B cell (primary cell): ENCODE measurements around the gene TBC1D10A. TPM values are rescaled to one million over a fixed set of nuclear protein-coding genes. Genes with fewer than 3 reads are reported as not detected.

ENCODE experiments used
- ATAC-seq: fragments of 200-7000 bp; cut with Tn5 transposase; one replicate; pipeline ENCODE4 v1.10.0; 2021; ENCODE audit warnings: low read depth, mild to moderate bottlenecking, moderate number of reproducible peaks, moderate library complexity
- CTCF ChIA-PET: fragments of 350-600 bp; sonication (Branson Sonifier 250); formaldehyde crosslinking; loops from one replicate; lab custom pipeline; 2021; ENCODE audit warnings: antibody characterized with exemption, inconsistent platforms; lab: Charles Lee
- POLR2A ChIA-PET: fragments of 350-600 bp; sonication (Branson Sonifier 250); formaldehyde crosslinking; loops from one replicate; lab custom pipeline; 2021; ENCODE audit warnings: antibody characterized with exemption; lab: Charles Lee
- DNase-seq: peaks from one replicate; pipeline ENCODE4 v3.0.0; 2013
- H2AFZ ChIP-seq: 2 replicates; pipeline ENCODE4 v1.6.1; 2012; ENCODE audit warnings: mild to moderate bottlenecking, low read depth, low read length; ENCODE audit not compliant: insufficient read depth, poor library complexity, severe bottlenecking
- H3K27ac ChIP-seq, 2 donors: 1 replicate in 1 of 2; 2 replicates in 1 of 2; pipeline ENCODE4 v1.5.1; 2012 to 2013; ENCODE audit warnings: low read length in 2 of 2, mild to moderate bottlenecking in 2 of 2, moderate library complexity in 1 of 2
- H3K27me3 ChIP-seq, 4 experiments: fragments of 200-600 bp in 1 of 4; sonication (generic) in 1 of 4; replicated peaks in 1 of 4; 1 replicate in 2 of 4; 2 replicates in 2 of 4; pipeline versions ENCODE4 v1.6.1 to v1.7.0; 2013 to 2016; ENCODE audit warnings: low read length in 3 of 4, mild to moderate bottlenecking in 2 of 4, mixed read lengths in 1 of 4, moderate library complexity in 1 of 4; ENCODE audit not compliant: insufficient read depth in 4 of 4, control insufficient read depth in 3 of 4; ENCODE audit errors: control extremely low read depth in 1 of 4
- H3K36me3 ChIP-seq, 2 experiments: replicated peaks in 1 of 2; 1 replicate in 1 of 2; 2 replicates in 1 of 2; pipeline versions ENCODE4 v1.6.1 to v1.7.1; 2013; ENCODE audit warnings: low read length in 1 of 2; ENCODE audit not compliant: insufficient read depth in 2 of 2, control insufficient read depth in 1 of 2; ENCODE audit errors: control extremely low read depth in 1 of 2, extremely low read depth in 1 of 2
- H3K4me1 ChIP-seq, 2 donors: fragments of 200-600 bp in 1 of 2; sonication (generic) in 1 of 2; 1 replicate in 1 of 2; 2 replicates in 1 of 2; pipeline versions ENCODE4 v1.5.1 to v1.6.1; 2013 to 2017; ENCODE audit warnings: low read length in 2 of 2; ENCODE audit not compliant: control insufficient read depth in 2 of 2, insufficient read depth in 2 of 2
- H3K4me2 ChIP-seq: replicated peaks from 2 replicates; pipeline ENCODE3; 2012; ENCODE audit warnings: mild to moderate bottlenecking, low read depth, low read length; ENCODE audit not compliant: poor library complexity, severe bottlenecking
- H3K4me3 ChIP-seq, 5 experiments: fragments of 200-600 bp in 1 of 5; sonication (generic) in 1 of 5; 1 replicate in 3 of 5; 2 replicates in 2 of 5; pipeline versions ENCODE4 v1.5.1 to v1.7.0; 2011 to 2016; ENCODE audit warnings: low read length in 4 of 5, mild to moderate bottlenecking in 4 of 5, low read depth in 2 of 5, control low read depth in 1 of 5, moderate library complexity in 1 of 5; ENCODE audit not compliant: insufficient read depth in 1 of 5; ENCODE audit errors: control extremely low read depth in 1 of 5, extremely low read depth in 1 of 5
- H3K79me2 ChIP-seq: fragments of 200-600 bp; sonication (generic); one replicate; pipeline ENCODE4 v1.6.0; 2016; ENCODE audit warnings: low read length; ENCODE audit not compliant: control insufficient read depth, insufficient read depth
- H3K9ac ChIP-seq: fragments of 200-600 bp; sonication (generic); 2 replicates; pipeline ENCODE4 v1.6.1; 2017; ENCODE audit warnings: mild to moderate bottlenecking, low read length, moderate library complexity
- H3K9me3 ChIP-seq, 3 donors: one replicate each; pipeline versions ENCODE4 v1.6.1 to v1.7.1; 2013; ENCODE audit warnings: low read length in 2 of 3; ENCODE audit not compliant: control insufficient read depth in 2 of 3, insufficient read depth in 1 of 3; ENCODE audit errors: control extremely low read depth in 1 of 3
- H4K20me1 ChIP-seq: 2 replicates; pipeline ENCODE4 v1.6.0; 2012; ENCODE audit warnings: mild to moderate bottlenecking, low read length; ENCODE audit not compliant: insufficient read depth, control insufficient read depth, poor library complexity, severe bottlenecking
- H3K27ac Mint-ChIP-seq: one replicate; pipeline ENCODE4 v1.8.0; 2021; ENCODE audit warnings: mixed read lengths
- H3K27me3 Mint-ChIP-seq: one replicate; pipeline ENCODE4 v1.8.0; 2021; ENCODE audit warnings: mixed read lengths
- H3K4me1 Mint-ChIP-seq: one replicate; pipeline ENCODE4 v1.8.0; 2021; ENCODE audit warnings: mixed read lengths
- H3K4me3 Mint-ChIP-seq: one replicate; pipeline ENCODE4 v1.8.0; 2021; ENCODE audit warnings: mixed read lengths
- H3K9me3 Mint-ChIP-seq: one replicate; pipeline ENCODE4 v1.8.0; 2022; ENCODE audit warnings: mixed read lengths; ENCODE audit not compliant: insufficient read depth
- CTCF ChIP-seq: fragments of 200-600 bp; IDR thresholded peaks from one replicate; pipeline ENCODE4 v1.8.0; 2022; ENCODE audit warnings: antibody characterized with exemption, mild to moderate bottlenecking
- EZH2 ChIP-seq: IDR thresholded peaks from 2 replicates; pipeline ENCODE4 v1.6.1; 2012; ENCODE audit warnings: borderline replicate concordance, low read depth, mild to moderate bottlenecking, moderate library complexity, low read length; ENCODE audit not compliant: insufficient read depth, poor library complexity, severe bottlenecking
- WGBS: methylation state at CpG from one replicate; pipeline ENCODE4 v1.1.5; 2013; ENCODE audit warnings: missing lambda C conversion rate; ENCODE audit not compliant: insufficient coverage; 5-methylcytosine and 5-hydroxymethylcytosine counted together
- intact Hi-C: fragments of 100-400 bp; cut with micrococcal nuclease; formaldehyde crosslinking; loops from one replicate; pipeline ENCODE4 v1.10.0; 2022
- polyA plus RNA-seq: library from polyadenylated mRNA; depleted of rRNA; stranded (reverse); fragments of >200 nt; gene quantifications from 2 replicates; pipeline ENCODE4 v1.2.3, GENCODE V29; 2012
- total RNA-seq, 2 donors: library from RNA; stranded (reverse); fragments of 120-200 nt in 1 of 2; gene quantifications; 1 replicate in 1 of 2; 2 replicates in 1 of 2; pipeline versions ENCODE4 v1.2.3 to v1.2.4, GENCODE V29; 2013 to 2022

The TBC1D10A gene
- total and polyA plus RNA-seq, 2 donors (not counting 1 experiment from before 2014, with no cell fraction given), result 45.2 to 58.4 TPM

GRCh38 chr22:30313527-30314363 lies 13.0 kb downstream of the TBC1D10A start:
- Histone ChIP-seq H3K4me1 (peaks cover 74 to 81% of the 10 kb centered on the region in 2 donors), H3K4me2 (peak overlapping the region; percentile 13), H2AFZ (no peak overlapping the region), H3K79me2 (peaks cover 96% of the 10 kb centered on the region), H3K27me3 (no peaks in the 10 kb centered on the region), H3K4me3 (no peak overlapping the region), H3K9me3 (no peaks in the 10 kb centered on the region), H3K27ac (peak overlapping the region in 1 of 2 donors; percentile 63), H3K36me3 (peaks cover 0 to 13% of the 10 kb centered on the region in 2 experiments), H4K20me1 (peaks cover 6% of the 10 kb centered on the region), H3K9ac (no peak overlapping the region)
- ChIA-PET CTCF (interaction anchor here (0.7 to 19.2 kb wide), 2 partner anchors 16 to 24 kb away, joined by 3 to 229 read pairs; partner anchors contain the start of gene CASTOR1), POLR2A (interaction anchor here (0.7 to 1.4 kb wide), 2 partner anchors 8 to 13 kb away, joined by 4 to 5 read pairs; no protein-coding TSS in a partner anchor)
- Mint-ChIP-seq H3K27me3 (no peaks in the 10 kb centered on the region), H3K4me3 (peak overlapping the region; percentile 21), H3K9me3 (no peaks in the 10 kb centered on the region), H3K4me1 (peaks cover 91% of the 10 kb centered on the region), H3K27ac (peak overlapping the region; percentile 81)
- ATAC-seq (no peak), DNase-seq (no peak)
- intact Hi-C loops, result no loop called here
- no peak for TF ChIP-seq EZH2
- no peak for TF ChIP-seq CTCF
- 92% methylated on average over 2 of the region's 8 CpGs for WGBS

GRCh38 chr22:30312053-30312452 lies 14.7 kb downstream of the TBC1D10A start:
- no peak for DNase-seq
- H3K4me3 ChIP-seq, result no peak overlapping the region
- H3K4me1 Mint-ChIP-seq, result peaks cover 92% of the 10 kb centered on the region
- POLR2A ChIA-PET, result no interaction called here
- H3K9me3 ChIP-seq, result no peaks in the 10 kb centered on the region
- H3K9ac ChIP-seq, result no peak overlapping the region
- H3K36me3 ChIP-seq, result peaks cover 0 to 11% of the 10 kb centered on the region in 2 experiments
- H3K79me2 ChIP-seq, result peaks cover 88% of the 10 kb centered on the region
- ATAC-seq, result no peak
- TF ChIP-seq EZH2, result no peak
- CTCF ChIA-PET, result interaction anchor here (19.2 kb wide), 1 partner anchor 22 kb away, joined by 229 read pairs; the partner anchor contains the start of gene CASTOR1
- peaks cover 91 to 92% of the 10 kb centered on the region in 2 donors for H3K4me1 ChIP-seq
- H3K27ac ChIP-seq, result peak overlapping the region in 1 of 2 donors; percentile 86
- peak overlapping the region; percentile 94 for H3K27ac Mint-ChIP-seq
- no peaks in the 10 kb centered on the region for H4K20me1 ChIP-seq
- intact Hi-C loops, result no loop called here
- H3K27me3 Mint-ChIP-seq, result no peaks in the 10 kb centered on the region
- H3K9me3 Mint-ChIP-seq, result no peaks in the 10 kb centered on the region
- H2AFZ ChIP-seq, result no peak overlapping the region
- H3K4me3 Mint-ChIP-seq, result peak overlapping the region; percentile 13
- peak overlapping the region; percentile 42 for H3K4me2 ChIP-seq
- WGBS, result 100% methylated on average over 6 of the region's 6 CpGs
- H3K27me3 ChIP-seq, result no peaks in the 10 kb centered on the region
